IMR-90 (cell line): ENCODE measurements around the gene DUSP10. TPM values are rescaled to one million over a fixed set of nuclear protein-coding genes. Genes with fewer than 3 reads are reported as not detected.

ENCODE experiments used
- ATAC-seq: fragments of 200-7000 bp; cut with Tn5 transposase; 2 replicates; pipeline ENCODE4 v1.9.1; 2020; ENCODE audit warnings: low read depth, mild to moderate bottlenecking, moderate library complexity
- BruUV-seq: library from RNA; stranded (reverse); fragments of 400-500 nt; replicated peaks from 2 replicates; lab custom pipeline; 2021; lab: Mats Ljungman, UMichigan
- CTCF ChIA-PET: fragments of 300-600 bp; formaldehyde crosslinking; extraction: SDS; loops from one replicate; lab custom pipeline; 2021; ENCODE audit warnings: antibody characterized with exemption; lab: Yijun Ruan, JAX
- POLR2A ChIA-PET: fragments of 300-600 bp; sonication (Branson Sonifier 250); formaldehyde crosslinking; loops from one replicate; lab custom pipeline; 2022; ENCODE audit warnings: antibody characterized with exemption; ENCODE audit not compliant: unreplicated experiment; lab: Charles Lee
- DNase-seq: peaks from one replicate; pipeline ENCODE4 v3.0.0; 2013
- H2AFZ ChIP-seq: replicated peaks from 2 replicates; pipeline ENCODE3; 2013; ENCODE audit warnings: low read length, mild to moderate bottlenecking; ENCODE audit not compliant: poor library complexity
- H2AK5ac ChIP-seq: 2 replicates; pipeline ENCODE4 v1.6.1; 2013; ENCODE audit warnings: low read depth, low read length, inconsistent platforms
- H2AK9ac ChIP-seq: replicated peaks from 2 replicates; pipeline ENCODE3; 2013; ENCODE audit warnings: mild to moderate bottlenecking, low read depth, low read length, moderate library complexity; ENCODE audit not compliant: poor library complexity
- H2BK120ac ChIP-seq: 2 replicates; pipeline ENCODE4 v1.6.1; 2013; ENCODE audit warnings: low read depth, low read length, inconsistent platforms
- H2BK15ac ChIP-seq: 3 replicates; pipeline ENCODE4 v1.6.1; 2013; ENCODE audit warnings: low read depth, low read length, inconsistent platforms
- H2BK20ac ChIP-seq: 2 replicates; pipeline ENCODE4 v1.6.1; 2013; ENCODE audit warnings: low read depth, mild to moderate bottlenecking, inconsistent platforms, low read length, moderate library complexity
- H2BK5ac ChIP-seq: 2 replicates; pipeline ENCODE4 v1.6.1; 2013; ENCODE audit warnings: mild to moderate bottlenecking, low read depth, low read length, inconsistent platforms; ENCODE audit not compliant: poor library complexity, severe bottlenecking
- H3K14ac ChIP-seq: replicated peaks from 2 replicates; pipeline ENCODE4 v1.6.1; 2013; ENCODE audit warnings: low read depth, low read length, inconsistent platforms
- H3K18ac ChIP-seq: 2 replicates; pipeline ENCODE4 v1.6.1; 2013; ENCODE audit warnings: low read depth, low read length, control low read depth
- H3K23ac ChIP-seq: 2 replicates; pipeline ENCODE4 v1.6.1; 2013; ENCODE audit warnings: low read depth, low read length, inconsistent platforms
- H3K27ac ChIP-seq: 2 replicates; pipeline ENCODE4 v1.5.1; 2013; ENCODE audit warnings: mild to moderate bottlenecking, control low read depth, low read length; ENCODE audit not compliant: insufficient read depth
- H3K27me3 ChIP-seq: 2 replicates; pipeline ENCODE4 v1.6.1; 2013; ENCODE audit warnings: low read length; ENCODE audit not compliant: control insufficient read depth, insufficient read depth
- H3K36me3 ChIP-seq: 2 replicates; pipeline ENCODE4 v1.6.1; 2013; ENCODE audit warnings: low read length, mixed read lengths; ENCODE audit not compliant: control insufficient read depth, insufficient read depth
- H3K4ac ChIP-seq: 2 replicates; pipeline ENCODE4 v1.6.1; 2013; ENCODE audit warnings: low read depth, low read length, inconsistent platforms
- H3K4me1 ChIP-seq: 2 replicates; pipeline ENCODE4 v1.6.1; 2013; ENCODE audit warnings: low read length, mixed read lengths; ENCODE audit not compliant: control insufficient read depth, insufficient read depth
- H3K4me2 ChIP-seq: 2 replicates; pipeline ENCODE4 v1.6.1; 2013; ENCODE audit warnings: low read depth, mild to moderate bottlenecking, control low read depth, low read length, moderate library complexity
- H3K4me3 ChIP-seq: 2 replicates; pipeline ENCODE4 v1.5.1; 2013; ENCODE audit warnings: low read depth, mild to moderate bottlenecking, control low read depth, low read length, moderate library complexity; ENCODE audit not compliant: insufficient read depth
- H3K56ac ChIP-seq: 2 replicates; pipeline ENCODE4 v1.6.1; 2013; ENCODE audit warnings: low read length, inconsistent platforms; ENCODE audit not compliant: insufficient read depth; ENCODE audit errors: extremely low read depth
- H3K79me1 ChIP-seq, 2 experiments: 2 replicates each; pipeline ENCODE4 v1.6.1; 2013; ENCODE audit warnings: low read length in 2 of 2, inconsistent platforms in 1 of 2, low read depth in 1 of 2
- H3K9ac ChIP-seq: 2 replicates; pipeline ENCODE4 v1.6.1; 2013; ENCODE audit warnings: low read depth, low read length, control low read depth
- H3K9me1 ChIP-seq: 2 replicates; pipeline ENCODE4 v1.6.1; 2013; ENCODE audit warnings: low read length, inconsistent platforms; ENCODE audit not compliant: insufficient read depth
- H3K9me3 ChIP-seq: 2 replicates; pipeline ENCODE4 v1.6.1; 2013; ENCODE audit warnings: low read length; ENCODE audit not compliant: control insufficient read depth, insufficient read depth
- H4K20me1 ChIP-seq: 2 replicates; pipeline ENCODE4 v1.6.1; 2013; ENCODE audit warnings: low read length, inconsistent platforms; ENCODE audit not compliant: insufficient read depth
- H4K5ac ChIP-seq: 2 replicates; pipeline ENCODE4 v1.6.1; 2013; ENCODE audit warnings: mild to moderate bottlenecking, low read depth, low read length, control low read depth
- H4K8ac ChIP-seq, 2 experiments: 2 replicates each; pipeline ENCODE4 v1.6.1; 2013; ENCODE audit warnings: low read depth in 2 of 2, low read length in 2 of 2, control low read depth in 1 of 2, inconsistent platforms in 1 of 2
- H4K91ac ChIP-seq: 2 replicates; pipeline ENCODE4 v1.6.1; 2013; ENCODE audit warnings: low read depth, low read length, inconsistent platforms; ENCODE audit not compliant: insufficient read depth
- RAD21 ChIP-seq: IDR thresholded peaks from 2 replicates; pipeline ENCODE4 v1.6.1; 2012; ENCODE audit warnings: low read length, improper control_type of control experiment
- WGBS, 2 experiments: methylation state at CpG; one replicate each; pipeline versions ENCODE4 v1.1.5 to v1.1.7; 2013; ENCODE audit warnings: missing lambda C conversion rate in 2 of 2; ENCODE audit not compliant: insufficient read length in 1 of 2; ENCODE audit errors: extremely low coverage in 2 of 2; 5-methylcytosine and 5-hydroxymethylcytosine counted together
- dilution Hi-C: fragments of 300-500 bp; cut with HindIII; formaldehyde crosslinking; loops from one replicate; pipeline ENCODE4 v1.14.3; 2018; ENCODE audit warnings: low sequenced_read_pairs; ENCODE audit not compliant: unreplicated experiment
- in situ Hi-C: fragments of 300-500 bp; cut with MboI; formaldehyde crosslinking; loops from 3 replicates; pipeline ENCODE4 v1.14.3; 2019; ENCODE audit warnings: low sequenced_read_pairs, inconsistent platforms, mixed read lengths
- intact Hi-C: fragments of 100-400 bp; cut with micrococcal nuclease; formaldehyde crosslinking; loops from 2 replicates; pipeline ENCODE4 v1.10.0; 2022
- polyA plus RNA-seq, 3 experiments: library from polyadenylated mRNA; depleted of rRNA; stranded (reverse); fragments of >200 nt; gene quantifications; 2 replicates each; pipeline ENCODE4 v1.2.3, GENCODE V29; 2012; ENCODE audit warnings: low replicate concordance in 1 of 3
- total RNA-seq: library from RNA; depleted of rRNA; stranded (reverse); fragments of >200 nt; gene quantifications from 2 replicates; pipeline ENCODE4 v1.2.3, GENCODE V29; 2012
- TF ChIP-seq, protein P1 (sequence below): conservative IDR thresholded peaks from 2 replicates; pipeline ENCODE4 v1.5.1; 2012; ENCODE audit warnings: mild to moderate bottlenecking, low read depth, low read length, improper control_type of control experiment

DUSP10 gene
- total and polyA plus RNA-seq, 2 of the 4 experiments (the other 2 are of a cell fraction), result 41.7 to 59.1 TPM

- CTCF ChIA-PET, result no interaction called here
- peak overlapping the region; percentile 30; the same call in 1 of the 2 replicates for H3K4me2 ChIP-seq
- in situ Hi-C loops, result no loop called here
Measured at GRCh38 chr1:221719987-221720386, 21.9 kb downstream of the DUSP10 start.

More at GRCh38 chr1:221719987-221720386, 21.9 kb downstream of the DUSP10 start:
- H3K9me3 ChIP-seq, result no peaks in the 10 kb centered on the region; the same call in 1 of the 2 replicates
- peak overlapping the region; percentile 89 for H3K23ac ChIP-seq
- peak overlapping the region; percentile 99; the same call in 1 of the 2 replicates for H3K27ac ChIP-seq
- H4K91ac ChIP-seq, result peak overlapping the region; percentile 97; the same call in 1 of the 2 replicates
- no peak overlapping the region for H2AFZ ChIP-seq
- peak overlapping the region; percentile 99; the same call in 1 of the 2 replicates for H2AK5ac ChIP-seq
- peaks cover 64% of the 10 kb centered on the region for H3K4me1 ChIP-seq
- H3K56ac ChIP-seq, result no peak overlapping the region; the same call in 1 of the 2 replicates
- peak overlapping the region; percentile 95 for H2BK5ac ChIP-seq
- no peak overlapping the region for H3K9ac ChIP-seq
- ATAC-seq (no peak), DNase-seq (no peak)
- peak overlapping the region; percentile 100 for H3K18ac ChIP-seq
- peak overlapping the region; percentile 95 for H3K14ac ChIP-seq
- peaks cover 36% of the 10 kb centered on the region for H4K20me1 ChIP-seq
- intact Hi-C loops, result loop anchor here (5.0 to 10.0 kb wide), 6 partner anchors 178 to 905 kb away; partner anchors contain the start of gene HLX
- no peak overlapping the region for H3K4me3 ChIP-seq
- H2BK120ac ChIP-seq, result peak overlapping the region; percentile 96
- H3K27me3 ChIP-seq, result no peaks in the 10 kb centered on the region
- peak overlapping the region; percentile 97; the same call in 1 of the 2 replicates for H3K4ac ChIP-seq
- no peak for TF ChIP-seq RAD21
- TF ChIP-seq, protein P1, sequence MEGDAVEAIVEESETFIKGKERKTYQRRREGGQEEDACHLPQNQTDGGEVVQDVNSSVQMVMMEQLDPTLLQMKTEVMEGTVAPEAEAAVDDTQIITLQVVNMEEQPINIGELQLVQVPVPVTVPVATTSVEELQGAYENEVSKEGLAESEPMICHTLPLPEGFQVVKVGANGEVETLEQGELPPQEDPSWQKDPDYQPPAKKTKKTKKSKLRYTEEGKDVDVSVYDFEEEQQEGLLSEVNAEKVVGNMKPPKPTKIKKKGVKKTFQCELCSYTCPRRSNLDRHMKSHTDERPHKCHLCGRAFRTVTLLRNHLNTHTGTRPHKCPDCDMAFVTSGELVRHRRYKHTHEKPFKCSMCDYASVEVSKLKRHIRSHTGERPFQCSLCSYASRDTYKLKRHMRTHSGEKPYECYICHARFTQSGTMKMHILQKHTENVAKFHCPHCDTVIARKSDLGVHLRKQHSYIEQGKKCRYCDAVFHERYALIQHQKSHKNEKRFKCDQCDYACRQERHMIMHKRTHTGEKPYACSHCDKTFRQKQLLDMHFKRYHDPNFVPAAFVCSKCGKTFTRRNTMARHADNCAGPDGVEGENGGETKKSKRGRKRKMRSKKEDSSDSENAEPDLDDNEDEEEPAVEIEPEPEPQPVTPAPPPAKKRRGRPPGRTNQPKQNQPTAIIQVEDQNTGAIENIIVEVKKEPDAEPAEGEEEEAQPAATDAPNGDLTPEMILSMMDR, result no peak
- peaks cover 34% of the 10 kb centered on the region for H3K36me3 ChIP-seq
- H2BK20ac ChIP-seq, result peak overlapping the region; percentile 98
- H3K79me1 ChIP-seq, result peaks cover 39 to 81% of the 10 kb centered on the region in 2 experiments
- peak overlapping the region; percentile 96; the same call in 1 of the 3 replicates for H2BK15ac ChIP-seq
- no CpG with 5 or more reads among the region's 2 CpGs for WGBS, 2 experiments
- POLR2A ChIA-PET, result no interaction called here
- H2AK9ac ChIP-seq, result no peak overlapping the region
- H4K5ac ChIP-seq, result peak overlapping the region; percentile 98; the same call in 1 of the 2 replicates
- H4K8ac ChIP-seq, result peak overlapping the region; percentile 92 to 95; a peak in 3 of 4 replicates
- peaks cover 46% of the 10 kb centered on the region for H3K9me1 ChIP-seq
- dilution Hi-C loops, result no loop called here
- no TSS peak for BruUV-seq
